Right hindlimb (tissue), 1 donor: ENCODE results near the gene HNF1B.

Experiments
- DNase-seq: peaks from one replicate; pipeline ENCODE4 v3.0.0-alpha.2; 2018

Gene HNF1B

GRCh38 chr17:37761059-37761458, 16.2 kb upstream of the HNF1B start:
- DNase-seq, result no peak

GRCh38 chr17:37759014-37759637, 14.3 kb upstream of the HNF1B start:
- DNase-seq, result no peak

GRCh38 chr17:37756051-37756450, 11.2 kb upstream of the HNF1B start:
- no peak for DNase-seq

DNA sequence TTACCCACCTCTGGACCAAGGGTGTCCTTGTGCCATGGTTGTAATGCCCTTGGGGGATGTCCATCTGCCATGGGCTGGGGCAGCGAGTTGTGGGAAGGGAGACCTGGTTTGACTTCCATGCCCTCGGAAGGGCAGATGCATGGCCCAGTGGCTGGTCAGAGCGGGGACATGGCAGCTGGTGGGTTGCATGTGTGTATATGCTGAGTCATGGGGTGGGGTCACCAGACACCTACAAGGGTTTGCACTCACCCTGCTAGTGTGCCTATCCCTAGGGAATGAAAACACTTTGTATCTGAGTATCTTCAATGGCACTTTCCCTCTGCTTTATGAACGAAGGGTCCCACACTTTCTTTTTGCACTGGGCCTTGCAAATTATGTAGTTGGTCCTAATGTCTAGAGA, 10.6 kb upstream of the HNF1B start:
- DNase-seq, result no peak

- DNase-seq, result no peak
Measured at GRCh38 chr17:37754363-37754762, 9.5 kb upstream of the HNF1B start.

DNA sequence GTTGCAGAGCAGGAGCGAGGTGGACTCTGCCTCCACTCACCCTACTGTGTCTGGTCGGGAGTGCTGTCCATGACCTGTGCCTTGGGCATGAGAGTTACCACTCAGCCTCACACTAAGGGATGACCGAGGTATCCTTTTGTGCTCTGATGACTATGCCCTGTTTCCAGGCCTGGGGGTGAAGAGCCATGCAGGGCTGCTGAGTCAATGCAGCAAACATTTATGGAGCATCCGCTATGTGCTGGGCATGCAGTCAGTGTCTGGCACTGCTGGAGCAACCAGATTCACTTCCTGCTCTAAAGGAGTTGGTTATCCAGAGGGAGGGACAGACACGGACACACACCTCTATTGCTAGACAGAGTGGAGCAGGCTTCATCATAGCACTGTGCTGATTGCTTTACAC, 7.6 kb upstream of the HNF1B start:
- DNase-seq, result no peak

DNA sequence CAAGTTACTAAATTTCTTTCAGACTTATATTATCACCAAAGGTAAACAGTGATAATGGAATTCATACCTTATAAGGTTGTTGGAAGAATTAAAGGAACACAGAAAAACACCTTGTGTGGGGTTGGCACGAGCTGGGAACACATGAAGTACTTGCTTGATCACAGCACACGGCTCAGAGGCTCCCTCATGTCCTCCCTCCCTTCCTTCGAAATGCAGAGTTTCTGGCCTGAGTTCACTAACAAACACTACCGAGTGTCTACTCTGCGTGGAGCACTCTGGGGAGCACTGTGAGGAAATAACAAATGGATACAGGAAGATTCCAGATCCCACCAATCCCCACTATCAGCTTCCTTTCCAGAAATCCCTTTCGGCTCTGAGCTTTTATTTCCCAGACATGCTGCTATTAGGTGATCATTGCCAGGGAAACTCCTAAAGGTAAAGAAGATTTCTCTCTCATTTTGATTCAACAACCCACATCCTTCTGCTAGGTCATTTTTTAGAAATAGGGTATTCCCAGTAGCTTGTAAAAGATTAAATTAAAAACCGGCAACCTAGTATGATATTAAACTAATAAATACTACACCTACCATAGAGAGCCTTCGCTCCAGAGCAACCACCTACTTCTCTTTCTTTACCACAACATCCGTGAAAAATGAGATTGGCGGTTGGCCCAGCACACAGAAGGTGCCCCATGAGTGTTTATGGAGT, 6.1 kb upstream of the HNF1B start:
- no peak for DNase-seq

GRCh38 chr17:37750292-37750691, 5.4 kb upstream of the HNF1B start:
- no peak for DNase-seq

GRCh38 chr17:37747222-37747621, 2.4 kb upstream of the HNF1B start:
- no peak for DNase-seq

GRCh38 chr17:37746617-37747016, 1.8 kb upstream of the HNF1B start:
- no peak for DNase-seq

GRCh38 chr17:37745801-37746426, 1.1 kb upstream of the HNF1B start:
- DNase-seq, result no peak

DNA sequence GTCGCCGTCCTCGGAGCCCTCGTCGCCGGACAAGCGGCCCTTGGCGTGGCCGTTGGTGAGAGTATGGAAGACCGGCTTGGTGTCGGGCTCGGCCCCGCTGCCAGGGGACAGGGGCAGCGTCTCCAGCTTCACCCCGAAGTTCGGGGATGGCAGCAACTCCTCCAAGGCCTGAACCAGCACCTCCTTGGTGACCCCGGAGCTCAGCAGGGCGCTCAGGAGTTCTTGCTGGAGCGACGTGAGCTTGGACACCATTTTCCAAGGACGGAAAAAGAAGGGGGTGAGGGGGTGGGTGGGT, 279 bp downstream of the HNF1B start:
- no peak for DNase-seq

DNA sequence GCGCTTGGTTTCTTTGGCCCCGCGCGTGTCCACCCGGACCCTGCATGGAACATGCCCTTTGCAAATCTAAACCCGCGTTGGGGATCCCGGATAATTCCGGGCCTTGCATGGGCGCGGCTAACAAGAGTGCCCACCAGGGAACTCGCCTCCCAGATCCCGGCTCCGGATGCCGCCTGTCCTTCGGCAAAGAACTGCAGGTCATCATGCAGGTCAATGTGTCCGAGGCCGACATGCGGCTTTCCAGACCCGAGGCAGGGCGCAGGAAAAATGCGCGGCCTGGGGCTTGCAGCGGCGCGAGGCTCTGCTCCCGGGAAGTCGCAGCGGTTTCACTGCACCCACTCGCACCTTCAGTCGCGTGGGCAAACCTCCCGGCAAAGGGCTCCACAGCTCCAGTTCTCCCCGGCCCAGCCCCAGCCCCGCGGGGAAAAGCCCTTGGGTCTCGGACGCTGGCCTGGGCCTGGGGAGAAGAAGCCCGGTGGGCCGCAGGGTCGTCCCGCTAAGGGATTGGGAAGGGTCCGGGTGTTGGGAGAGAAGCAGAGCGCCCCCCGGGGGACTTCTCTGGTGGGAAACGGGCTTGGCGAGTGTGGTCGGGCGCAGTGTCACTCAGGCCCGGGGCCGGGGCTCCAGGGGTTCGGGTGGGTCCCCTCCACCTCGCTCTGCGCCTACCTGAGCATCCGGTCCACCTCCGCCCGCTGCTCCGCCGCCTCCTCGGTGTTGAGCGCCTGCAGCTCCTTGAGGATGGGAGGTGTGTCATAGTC, 805 bp downstream of the HNF1B start:
- DNase-seq, result no peak

- no peak for DNase-seq
Measured at GRCh38 chr17:37743612-37743874, 1.3 kb downstream of the HNF1B start.

DNA sequence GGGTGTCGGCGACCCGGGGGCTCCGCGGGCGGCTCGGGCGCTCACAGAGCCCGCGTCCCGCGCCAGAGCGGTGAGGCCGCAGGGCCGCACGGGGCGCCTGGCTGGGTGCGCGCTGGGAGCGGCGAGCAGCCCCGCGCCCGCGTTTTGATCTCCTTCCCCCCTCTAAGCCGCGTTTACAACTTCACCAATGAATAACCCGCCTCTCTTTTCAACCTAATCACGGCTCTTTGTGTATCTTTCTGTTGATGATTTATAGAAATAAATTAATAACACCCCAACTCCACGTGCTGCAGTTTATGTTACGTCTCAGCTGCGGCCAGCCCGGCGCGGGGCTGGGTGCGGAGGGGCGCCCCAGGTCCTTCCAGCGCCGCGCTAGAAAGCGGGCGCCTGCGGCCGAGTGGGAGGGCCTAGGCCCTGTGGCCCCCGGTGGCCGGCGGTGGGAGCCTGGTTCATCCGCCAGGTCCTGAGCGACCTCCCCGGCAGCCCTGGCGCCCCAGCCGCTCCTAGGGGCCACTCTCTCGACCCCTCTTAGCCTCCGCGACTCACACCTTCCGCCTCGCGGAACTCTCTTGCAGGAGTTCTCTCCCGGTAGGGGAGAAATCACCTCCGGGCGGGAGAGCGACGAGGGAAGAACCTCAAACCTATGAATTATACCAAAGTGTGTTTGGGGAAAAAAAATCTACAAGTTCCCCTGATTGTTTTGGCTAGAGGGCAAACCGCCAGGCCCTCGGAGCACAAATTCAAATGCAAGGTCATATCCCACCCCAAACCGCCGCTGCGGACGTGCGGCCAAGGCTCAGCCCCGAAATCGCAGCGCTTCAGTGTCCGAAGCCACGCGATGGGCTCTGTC, 1.9 kb downstream of the HNF1B start:
- DNase-seq, result no peak

- DNase-seq, result no peak
Measured at GRCh38 chr17:37742116-37742761, 2.6 kb downstream of the HNF1B start.

- DNase-seq, result no peak
Measured at GRCh38 chr17:37741341-37742115, 3.3 kb downstream of the HNF1B start.

DNA sequence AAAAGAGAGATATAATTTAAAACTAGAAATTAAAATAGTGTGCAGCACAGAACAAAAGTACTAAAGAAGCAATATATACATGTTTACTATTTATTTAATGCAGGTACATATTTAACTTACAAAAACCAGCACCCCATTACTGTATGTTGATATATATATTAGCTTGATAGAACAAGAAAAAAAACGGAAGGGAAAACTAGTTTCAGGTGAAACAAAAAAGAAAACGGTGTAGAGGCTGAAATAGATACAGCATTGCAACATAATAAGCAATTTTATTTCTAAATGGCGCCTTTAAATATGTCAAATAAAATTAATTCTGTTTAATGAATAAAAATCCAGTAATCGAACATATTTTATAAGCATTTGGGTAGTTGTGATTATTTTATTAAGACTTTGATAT, 3.9 kb downstream of the HNF1B start:
- DNase-seq, result no peak

GRCh38 chr17:37737971-37738370, 6.9 kb downstream of the HNF1B start:
- no peak for DNase-seq

DNA sequence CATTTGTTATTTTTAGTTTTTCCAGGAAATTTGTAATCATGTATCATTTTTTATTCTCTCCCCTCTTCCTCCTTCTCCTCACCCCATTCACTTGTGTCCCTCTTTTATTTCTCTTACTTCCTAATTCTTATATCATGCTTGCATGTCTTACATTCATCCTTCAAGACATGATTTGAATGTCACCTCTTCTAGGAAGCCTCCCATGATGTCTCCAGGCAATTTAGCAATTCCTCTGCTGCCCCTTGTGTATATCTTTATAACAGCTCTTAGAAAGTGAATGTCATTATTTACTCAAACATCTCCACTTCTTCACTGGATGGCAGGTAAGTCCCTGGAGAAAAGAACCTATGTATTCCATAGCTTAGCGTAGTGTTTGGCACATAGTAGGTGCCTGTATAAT, 7.8 kb downstream of the HNF1B start:
- DNase-seq, result no peak

DNA sequence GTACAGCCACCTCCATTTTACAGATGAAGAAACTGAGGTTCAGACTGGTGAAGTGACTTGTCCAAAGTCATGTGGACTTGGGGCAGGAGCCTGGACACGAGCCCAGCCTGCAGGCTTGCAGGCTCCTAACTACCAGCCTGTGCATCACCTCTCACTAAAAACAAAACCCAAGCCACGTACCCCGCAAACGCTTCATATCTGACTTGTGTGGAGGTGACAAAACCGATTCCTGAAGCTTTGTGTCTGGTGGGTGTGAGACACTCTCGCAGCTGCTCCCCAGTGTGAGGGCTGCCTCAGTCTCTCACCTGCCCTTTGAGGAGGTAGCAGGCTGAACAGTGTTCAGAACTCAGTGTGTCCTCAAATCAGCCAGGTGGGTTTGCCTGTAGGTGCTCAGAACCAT, 8.4 kb downstream of the HNF1B start:
- no peak for DNase-seq

DNA sequence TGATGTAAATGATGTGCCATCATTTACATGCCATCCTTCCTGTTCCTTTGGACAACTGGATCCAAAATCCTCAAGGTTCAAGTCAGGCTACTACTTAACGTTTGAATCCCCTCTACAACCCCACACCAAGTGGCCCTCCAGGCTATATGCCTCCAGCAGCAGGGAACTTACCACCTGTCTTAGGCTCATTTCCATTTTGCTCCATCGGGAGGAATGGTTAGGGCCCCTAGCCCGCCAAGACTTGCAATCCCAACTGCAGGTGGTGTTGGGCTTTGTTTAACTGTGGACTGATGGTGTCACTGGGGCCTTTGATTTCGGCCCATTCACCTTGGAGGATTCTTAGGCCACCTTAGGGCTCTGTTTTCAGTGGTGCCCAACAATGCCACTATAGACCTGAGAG, 9.7 kb downstream of the HNF1B start:
- no peak for DNase-seq
